HCT116 (cell line): ENCODE measurements around the gene CYSRT1.

Experiments used
- CEBPB ChIP-seq: IDR thresholded peaks from 2 replicates; pipeline ENCODE4 v1.6.1; 2012; ENCODE audit warnings: low read depth
- EZH2phosphoT487 ChIP-seq: fragments of 200-600 bp; IDR thresholded peaks from 2 replicates; pipeline ENCODE4 v1.6.1; 2018; ENCODE audit warnings: antibody characterized with exemption, borderline replicate concordance
- POLR2A ChIP-seq: IDR thresholded peaks from 2 replicates; pipeline ENCODE4 v1.7.0; 2011; ENCODE audit warnings: borderline replicate concordance; ENCODE audit not compliant: insufficient read depth, insufficient read length; ENCODE audit errors: extremely low read depth
- POLR2AphosphoS5 ChIP-seq: IDR thresholded peaks from 2 replicates; pipeline ENCODE4 v1.6.1; 2011; ENCODE audit warnings: mild to moderate bottlenecking, low read depth, low read length, moderate library complexity
- YY1 ChIP-seq: IDR thresholded peaks from 2 replicates; pipeline ENCODE4 v1.6.1; 2011; ENCODE audit warnings: low read length, low read depth, moderate library complexity, mild to moderate bottlenecking; ENCODE audit not compliant: insufficient replicate concordance; ENCODE audit errors: extremely low read depth
- TF ChIP-seq, protein P1 (sequence below), 3 experiments: fragments of 200-600 bp in 1 of 3; sonication (generic) in 1 of 3; IDR thresholded peaks in 2 of 3; conservative IDR thresholded peaks in 1 of 3; 2 replicates each; pipeline ENCODE4 v1.5.1; 2012 to 2017; ENCODE audit warnings: low read depth in 2 of 3, low read length in 2 of 3, antibody characterized with exemption in 1 of 3, borderline replicate concordance in 1 of 3, control low read depth in 1 of 3, mild to moderate bottlenecking in 1 of 3, mixed read lengths in 1 of 3, mixed run types in 1 of 3, moderate library complexity in 1 of 3; ENCODE audit not compliant: insufficient read depth in 1 of 3

DNA sequence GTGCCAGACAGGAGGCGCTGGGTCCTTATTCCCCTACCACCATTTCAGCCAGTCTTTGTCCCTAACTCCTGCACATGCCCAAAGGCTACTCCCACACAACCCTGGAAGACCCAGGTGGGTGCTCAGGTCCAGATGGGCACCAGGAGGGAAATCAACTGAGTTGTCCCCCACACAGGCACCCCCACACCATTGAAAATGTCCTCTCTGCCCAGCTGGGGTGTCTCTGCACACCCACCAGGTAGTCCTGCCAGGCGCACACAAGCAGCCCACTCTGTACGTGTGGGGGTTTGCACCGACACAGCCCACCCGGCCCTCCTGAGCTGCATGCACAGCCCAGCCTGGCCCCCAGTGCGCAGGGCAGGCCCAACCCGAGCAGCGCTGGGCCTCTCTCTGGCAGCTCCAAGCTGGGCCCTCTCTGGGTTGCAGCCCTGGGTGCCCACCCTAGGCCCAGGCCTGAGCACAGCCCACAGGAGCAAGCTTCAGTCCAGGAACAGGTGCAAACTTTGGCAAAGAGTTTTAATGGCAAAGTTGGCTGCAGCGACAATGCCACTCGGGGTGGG, 5.1 kb upstream of the CYSRT1 start:
- TF ChIP-seq, protein P1, sequence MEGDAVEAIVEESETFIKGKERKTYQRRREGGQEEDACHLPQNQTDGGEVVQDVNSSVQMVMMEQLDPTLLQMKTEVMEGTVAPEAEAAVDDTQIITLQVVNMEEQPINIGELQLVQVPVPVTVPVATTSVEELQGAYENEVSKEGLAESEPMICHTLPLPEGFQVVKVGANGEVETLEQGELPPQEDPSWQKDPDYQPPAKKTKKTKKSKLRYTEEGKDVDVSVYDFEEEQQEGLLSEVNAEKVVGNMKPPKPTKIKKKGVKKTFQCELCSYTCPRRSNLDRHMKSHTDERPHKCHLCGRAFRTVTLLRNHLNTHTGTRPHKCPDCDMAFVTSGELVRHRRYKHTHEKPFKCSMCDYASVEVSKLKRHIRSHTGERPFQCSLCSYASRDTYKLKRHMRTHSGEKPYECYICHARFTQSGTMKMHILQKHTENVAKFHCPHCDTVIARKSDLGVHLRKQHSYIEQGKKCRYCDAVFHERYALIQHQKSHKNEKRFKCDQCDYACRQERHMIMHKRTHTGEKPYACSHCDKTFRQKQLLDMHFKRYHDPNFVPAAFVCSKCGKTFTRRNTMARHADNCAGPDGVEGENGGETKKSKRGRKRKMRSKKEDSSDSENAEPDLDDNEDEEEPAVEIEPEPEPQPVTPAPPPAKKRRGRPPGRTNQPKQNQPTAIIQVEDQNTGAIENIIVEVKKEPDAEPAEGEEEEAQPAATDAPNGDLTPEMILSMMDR (IDR thresholded peaks at IDR 0.05 in 2 of 3, conservative IDR thresholded peaks at IDR 0.05 in 1 of 3; ENCODE audit: borderline replicate concordance in 1 of 3, insufficient read depth in 1 of 3, low read depth in 2 of 3, low read length in 2 of 3) = no peak
- no peak for TF ChIP-seq POLR2AphosphoS5
- TF ChIP-seq YY1 = no peak
- no peak for TF ChIP-seq CEBPB
- no peak for TF ChIP-seq POLR2A
- no peak for TF ChIP-seq EZH2phosphoT487
